K562 (cell line): Measurements from ENCODE around the gene SNRPD2. TPM values are rescaled to one million over a fixed set of nuclear protein-coding genes. Genes with fewer than 3 reads are reported as not detected.
A peak's percentile ranks its signal among the peaks of the same experiment; 100 is the strongest.

ENCODE experiments used
- BHLHE40 ChIP-seq: IDR thresholded peaks from 2 replicates; pipeline ENCODE4 v1.6.1; 2011; ENCODE audit warnings: low read length, improper control_type of control experiment
- CAMTA2 ChIP-seq: fragments of 250-450 bp; sonication (Bioruptor Pico); conservative IDR thresholded peaks from 2 replicates; pipeline ENCODE4 v1.5.1; 2022
- CCNT2 ChIP-seq: IDR thresholded peaks from 2 replicates; pipeline ENCODE4 v1.6.1; 2011; ENCODE audit warnings: borderline replicate concordance, low read depth, mild to moderate bottlenecking, moderate library complexity, mixed read lengths, low read length; ENCODE audit not compliant: insufficient read length; ENCODE audit errors: extremely low read depth
- CHAMP1 ChIP-seq: fragments of 450-650 bp; IDR thresholded peaks from 2 replicates; pipeline ENCODE4 v1.6.1; 2016; ENCODE audit warnings: mild to moderate bottlenecking
- EWSR1 ChIP-seq: fragments of 450-650 bp; IDR thresholded peaks from 2 replicates; pipeline ENCODE4 v1.6.1; 2018; ENCODE audit warnings: borderline replicate concordance, mild to moderate bottlenecking, low read depth, moderate library complexity; ENCODE audit not compliant: partially characterized antibody
- FOXK2 ChIP-seq, 2 experiments: fragments of 450-650 bp; IDR thresholded peaks in 1 of 2; conservative IDR thresholded peaks in 1 of 2; 2 replicates each; pipeline ENCODE4 v1.6.1; 2016; ENCODE audit warnings: low read depth in 2 of 2, mild to moderate bottlenecking in 1 of 2
- HNRNPLL ChIP-seq: fragments of 200-400 bp; formaldehyde crosslinking; IDR thresholded peaks from 2 replicates; pipeline ENCODE4 v1.6.1; 2017; ENCODE audit warnings: low read length, low read depth, mild to moderate bottlenecking; ENCODE audit not compliant: poor library complexity, severe bottlenecking
- HOXB6 ChIP-seq: fragments of 250-450 bp; sonication (Bioruptor Pico); IDR thresholded peaks from 2 replicates; pipeline ENCODE4 v1.5.1; 2022; ENCODE audit warnings: mild to moderate bottlenecking, borderline replicate concordance
- L3MBTL2 ChIP-seq: fragments of 450-650 bp; IDR thresholded peaks from 2 replicates; pipeline ENCODE4 v1.6.1; 2016; ENCODE audit warnings: mild to moderate bottlenecking, moderate library complexity
- MYC ChIP-seq, 2 experiments: fragments of 250-450 bp in 1 of 2; sonication (Bioruptor Pico) in 1 of 2; IDR thresholded peaks; 2 replicates each; pipeline versions ENCODE4 v1.5.1 to v1.6.1; 2012 to 2021; ENCODE audit warnings: low read depth in 2 of 2, borderline replicate concordance in 1 of 2, improper control_type of control experiment in 1 of 2, low read length in 1 of 2, mild to moderate bottlenecking in 1 of 2, moderate library complexity in 1 of 2
- NCOA2 ChIP-seq, 2 experiments: fragments of 450-650 bp; IDR thresholded peaks; 2 replicates each; pipeline ENCODE4 v1.6.1; 2018; ENCODE audit warnings: mild to moderate bottlenecking in 2 of 2, moderate library complexity in 1 of 2; ENCODE audit not compliant: partially characterized antibody in 2 of 2
- NCOA6 ChIP-seq: fragments of 450-650 bp; IDR thresholded peaks from 2 replicates; pipeline ENCODE4 v1.6.1; 2017; ENCODE audit warnings: mild to moderate bottlenecking
- NELFE ChIP-seq: IDR thresholded peaks from 2 replicates; pipeline ENCODE4 v1.6.1; 2011; ENCODE audit warnings: mild to moderate bottlenecking; ENCODE audit not compliant: insufficient read depth, insufficient read length
- SIX5 ChIP-seq, 2 experiments: IDR thresholded peaks; 2 replicates each; pipeline ENCODE4 v1.6.1; 2011; ENCODE audit warnings: low read length in 2 of 2, borderline replicate concordance in 1 of 2, low read depth in 1 of 2, mild to moderate bottlenecking in 1 of 2, moderate library complexity in 1 of 2; ENCODE audit not compliant: insufficient read depth in 1 of 2
- SRSF9 ChIP-seq: fragments of 200-400 bp; formaldehyde crosslinking; IDR thresholded peaks from 2 replicates; pipeline ENCODE4 v1.6.1; 2017; ENCODE audit warnings: low read depth, low read length, borderline replicate concordance
- TEAD1 ChIP-seq, 2 experiments: fragments of 450-650 bp in 1 of 2; sonication (generic) in 1 of 2; formaldehyde crosslinking; IDR thresholded peaks; 2 replicates each; pipeline versions ENCODE4 v1.4.0 to v1.8.0; 2020 to 2022; ENCODE audit warnings: mild to moderate bottlenecking in 2 of 2, missing genetic modification reagents in 1 of 2
- TFAP4 ChIP-seq: sonication (generic); formaldehyde crosslinking; IDR thresholded peaks from 2 replicates; pipeline ENCODE4 v1.8.0; 2022; ENCODE audit warnings: missing genetic modification reagents, mild to moderate bottlenecking, moderate library complexity, borderline replicate concordance
- WHSC1 ChIP-seq: IDR thresholded peaks from one replicate; pipeline ENCODE4 v1.6.1; 2012; ENCODE audit warnings: low read length, control low read depth, inconsistent platforms
- ZNF408 ChIP-seq: fragments of 250-450 bp; sonication (Bioruptor Pico); IDR thresholded peaks from 2 replicates; pipeline ENCODE4 v1.4.0; 2020; ENCODE audit warnings: low read depth, mild to moderate bottlenecking, moderate library complexity
- ZNF785 ChIP-seq: fragments of 250-450 bp; sonication (Bioruptor Pico); IDR thresholded peaks from 2 replicates; pipeline ENCODE4 v1.4.0; 2020; ENCODE audit warnings: mild to moderate bottlenecking
- ZZZ3 ChIP-seq: fragments of 450-650 bp; IDR thresholded peaks from 2 replicates; pipeline ENCODE4 v1.6.1; 2016; ENCODE audit warnings: antibody characterized with exemption, mild to moderate bottlenecking, moderate library complexity
- polyA plus RNA-seq, 8 experiments: library from polyadenylated mRNA; depleted of rRNA in 4 of 8; stranded (reverse) in 5 of 8; unstranded in 3 of 8; fragments of >200 nt; fragmentation: Nextera tagmentation in 2 of 8; fragmentation: Illumina TruSeq in 1 of 8; extraction: Ambion mirVana in 2 of 8; extraction: Trizol in 1 of 8; gene quantifications; 2 replicates each; pipeline versions ENCODE4 v1.2.1 to v1.2.3, GENCODE V29; 2011 to 2014; ENCODE audit warnings: inconsistent platforms in 1 of 8, missing spikeins in 1 of 8
- total RNA-seq, 7 experiments: library from RNA; depleted of rRNA in 6 of 7; stranded (reverse); fragments of >200 nt in 6 of 7; fragmentation: Illumina TruSeq in 2 of 7; extraction: Trizol in 2 of 7; gene quantifications; 2 replicates each; pipeline versions ENCODE4 v1.2.1 to v1.2.3, GENCODE V29; 2011 to 2021; ENCODE audit warnings: low replicate concordance in 1 of 7

Gene SNRPD2
- total and polyA plus RNA-seq, 9 of the 15 experiments (the other 6 are each of a cell fraction or from before 2014, with no cell fraction given) = 728 to 4,411 (median 1,029) TPM

GRCh38 chr19:45641274-45642105 is 50.3 kb downstream of the SNRPD2 start (continued):
- no peak for TF ChIP-seq WHSC1
- TF ChIP-seq MYC (IDR thresholded peaks at IDR 0.05; ENCODE audit: low read depth, low read length) = peak; percentile 46; the same call in 1 of the 2 replicates
- peak; percentile 73 for TF ChIP-seq MYC (CRISPR knock-in tag; IDR thresholded peaks at IDR 0.05; ENCODE audit: borderline replicate concordance, low read depth)
- no peak for TF ChIP-seq HOXB6 (CRISPR knock-in tag)
- TF ChIP-seq ZNF785 = no peak
- no peak for TF ChIP-seq CHAMP1
- TF ChIP-seq CCNT2 = no peak
- no peak for TF ChIP-seq NCOA6
- no peak for TF ChIP-seq NCOA2 (IDR thresholded peaks at IDR 0.05; ENCODE audit: partially characterized antibody in 2 of 2)
- no peak for TF ChIP-seq BHLHE40
- no peak for TF ChIP-seq ZNF408 (CRISPR knock-in tag)
- TF ChIP-seq SIX5 (IDR thresholded peaks at IDR 0.05; ENCODE audit: borderline replicate concordance in 1 of 2, insufficient read depth in 1 of 2, low read depth in 1 of 2, low read length in 2 of 2) = no peak
- TF ChIP-seq ZZZ3 = no peak
- TF ChIP-seq FOXK2 (conservative IDR thresholded peaks at IDR 0.05 in 1 of 2, IDR thresholded peaks at IDR 0.05 in 1 of 2; ENCODE audit: low read depth in 2 of 2) = peak; percentile 41 to 61; a peak in 3 of 4 replicates
- no peak for TF ChIP-seq CAMTA2 (CRISPR knock-in tag)
- peak; percentile 70 for TF ChIP-seq TFAP4
- TF ChIP-seq HNRNPLL = no peak
- TF ChIP-seq EWSR1 = no peak
- no peak for TF ChIP-seq SRSF9
- TF ChIP-seq L3MBTL2 = peak; percentile 59
- no peak for TF ChIP-seq NELFE
- TF ChIP-seq TEAD1 (CRISPR knock-in tag; IDR thresholded peaks at IDR 0.05) = peak in 1 of 2 experiments; percentile 13; a peak in 2 of 4 replicates
